ENCODE data around the gene LEMD1. TPM values are rescaled to one million over a fixed set of nuclear protein-coding genes. Genes with fewer than 3 reads are reported as not detected.

LEMD1 gene, protein sequence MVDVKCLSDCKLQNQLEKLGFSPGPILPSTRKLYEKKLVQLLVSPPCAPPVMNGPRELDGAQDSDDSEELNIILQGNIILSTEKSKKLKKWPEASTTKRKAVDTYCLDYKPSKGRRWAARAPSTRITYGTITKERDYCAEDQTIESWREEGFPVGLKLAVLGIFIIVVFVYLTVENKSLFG
- total RNA-seq, result not detected

DNA sequence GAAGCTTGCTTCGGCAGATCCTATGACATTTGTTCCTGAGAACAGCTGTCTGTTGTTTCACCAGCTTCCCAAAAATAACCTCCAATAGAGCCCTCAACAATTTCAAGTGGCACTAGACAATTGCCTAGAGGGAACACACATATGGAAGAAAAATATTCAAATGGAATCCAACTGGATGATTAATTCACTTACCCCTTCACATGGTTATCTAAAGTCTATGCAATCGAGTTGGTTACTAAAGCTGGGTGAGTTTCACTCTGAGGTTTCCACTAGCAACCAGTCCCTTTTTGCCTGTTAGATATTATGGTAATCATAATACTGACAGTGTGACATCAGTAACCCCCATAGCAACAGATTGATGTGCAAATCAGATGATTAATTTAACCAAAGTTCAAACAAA is at the start of gene LEMD1:
Gene LEMD1, minus strand, starts transcription at position 259 of the 400 bp plus-strand sequence. CDS start 1,520 bp downstream, outside the sequence.
- ATAC-seq (no peak), DNase-seq (no peak)
- WGBS, 2 donors, result 54 to 58% methylated on average over 2 of the region's 2 CpGs
- TF ChIP-seq, protein P1, sequence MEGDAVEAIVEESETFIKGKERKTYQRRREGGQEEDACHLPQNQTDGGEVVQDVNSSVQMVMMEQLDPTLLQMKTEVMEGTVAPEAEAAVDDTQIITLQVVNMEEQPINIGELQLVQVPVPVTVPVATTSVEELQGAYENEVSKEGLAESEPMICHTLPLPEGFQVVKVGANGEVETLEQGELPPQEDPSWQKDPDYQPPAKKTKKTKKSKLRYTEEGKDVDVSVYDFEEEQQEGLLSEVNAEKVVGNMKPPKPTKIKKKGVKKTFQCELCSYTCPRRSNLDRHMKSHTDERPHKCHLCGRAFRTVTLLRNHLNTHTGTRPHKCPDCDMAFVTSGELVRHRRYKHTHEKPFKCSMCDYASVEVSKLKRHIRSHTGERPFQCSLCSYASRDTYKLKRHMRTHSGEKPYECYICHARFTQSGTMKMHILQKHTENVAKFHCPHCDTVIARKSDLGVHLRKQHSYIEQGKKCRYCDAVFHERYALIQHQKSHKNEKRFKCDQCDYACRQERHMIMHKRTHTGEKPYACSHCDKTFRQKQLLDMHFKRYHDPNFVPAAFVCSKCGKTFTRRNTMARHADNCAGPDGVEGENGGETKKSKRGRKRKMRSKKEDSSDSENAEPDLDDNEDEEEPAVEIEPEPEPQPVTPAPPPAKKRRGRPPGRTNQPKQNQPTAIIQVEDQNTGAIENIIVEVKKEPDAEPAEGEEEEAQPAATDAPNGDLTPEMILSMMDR (IDR thresholded peaks at IDR 0.05), result no peak
- TF ChIP-seq POLR2A (IDR thresholded peaks at IDR 0.05), result no peak
- Histone ChIP-seq H3K36me3 (replicated peaks in 1 of 2; ENCODE audit: insufficient read depth in 1 of 2, low read depth in 2 of 2) (no peaks in the 10 kb centered on the region), H3K27me3 (no peaks in the 10 kb centered on the region), H3K27ac (no peak within 1 kb of the TSS), H3K4me3 (no peak within 1 kb of the TSS), H3K9me3 (no peaks in the 10 kb centered on the region), H3K4me1 (no peaks in the 10 kb centered on the region)
- intact Hi-C loops (cut with DNase I), result no loop called here

DNA sequence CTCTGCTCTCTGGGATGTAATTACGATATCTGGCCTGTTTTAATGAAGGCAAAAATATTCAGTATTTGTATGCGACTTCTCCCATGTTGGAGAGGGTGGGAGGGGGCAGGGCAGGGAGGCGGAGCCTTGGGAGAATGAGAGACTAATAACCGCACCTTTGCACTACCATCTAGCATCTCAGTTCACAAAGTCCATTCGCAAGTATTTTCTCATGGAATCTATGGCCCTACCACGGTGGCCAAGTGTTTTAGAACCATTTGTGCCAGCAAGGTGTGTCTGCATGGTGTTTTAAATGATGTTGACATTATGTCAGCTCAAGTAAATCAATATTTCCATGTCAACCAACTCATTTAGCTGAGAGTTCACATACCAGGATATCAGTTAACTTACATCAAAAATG is 48.3 kb upstream of the LEMD1 start:
- Histone ChIP-seq H3K4me1 (peaks cover 21% of the 10 kb centered on the region), H3K4me3 (no peak overlapping the region), H3K27me3 (no peaks in the 10 kb centered on the region), H3K9me3 (no peaks in the 10 kb centered on the region), H3K36me3 (replicated peaks in 1 of 2; ENCODE audit: insufficient read depth in 1 of 2, low read depth in 2 of 2) (no peaks in the 10 kb centered on the region), H3K27ac (peak overlapping the region; percentile 55 to 70 (median 59))
- TF ChIP-seq, protein P1 (IDR thresholded peaks at IDR 0.05), result no peak
- ATAC-seq (peak; percentile 72), DNase-seq (peak in 3 of 4 donors; percentile 19 to 38 (median 35))
- 34 to 50% methylated on average over 6 of the region's 6 CpGs for WGBS, 2 donors
- intact Hi-C loops (cut with DNase I), result no loop called here

DNA sequence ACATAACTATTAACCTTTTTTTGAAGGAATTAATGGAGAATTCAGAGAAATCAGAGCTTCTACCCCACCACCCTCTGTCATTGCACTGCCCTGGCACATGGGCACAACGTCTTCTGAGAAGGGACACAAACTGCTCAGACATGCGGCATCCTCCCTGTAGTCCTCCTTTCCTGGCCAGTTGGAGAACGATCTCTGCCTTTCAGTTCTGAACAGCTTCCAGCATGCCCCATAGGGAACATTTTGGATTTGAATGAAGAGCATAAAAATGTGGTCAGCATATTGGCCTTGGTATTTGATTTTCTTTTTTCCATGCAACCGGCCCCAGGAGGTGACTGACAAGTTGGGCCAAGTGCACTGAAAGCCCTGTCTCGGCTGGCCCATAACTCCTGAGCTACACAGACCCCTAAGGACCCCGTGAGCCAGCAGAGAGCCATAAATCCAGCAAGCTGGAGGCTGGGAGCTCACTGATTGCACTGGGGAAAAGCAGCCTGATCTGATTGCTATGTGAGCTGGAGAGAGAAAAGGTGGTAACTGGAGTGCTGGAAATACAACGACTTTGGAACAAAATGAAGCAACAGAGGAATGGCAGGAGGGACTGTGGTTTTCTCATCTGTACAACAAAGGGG is 44.9 kb upstream of the LEMD1 start:
- H3K9me3 ChIP-seq, result no peaks in the 10 kb centered on the region
- DNase-seq, result no peak
- H3K27ac ChIP-seq, result no peak overlapping the region
- H3K27me3 ChIP-seq, result no peaks in the 10 kb centered on the region
- H3K36me3 ChIP-seq (replicated peaks in 1 of 2; ENCODE audit: insufficient read depth in 1 of 2, low read depth in 2 of 2), result no peaks in the 10 kb centered on the region
- intact Hi-C loops (cut with DNase I), result no loop called here
- no peak for TF ChIP-seq POLR2A (IDR thresholded peaks at IDR 0.05)
- TF ChIP-seq, protein P1 (IDR thresholded peaks at IDR 0.05), result no peak
- WGBS, 2 donors, result 52 to 56% methylated on average over 7 of the region's 7 CpGs
- ATAC-seq, result no peak
- peaks cover 21% of the 10 kb centered on the region for H3K4me1 ChIP-seq
- H3K4me3 ChIP-seq, result no peak overlapping the region

DNA sequence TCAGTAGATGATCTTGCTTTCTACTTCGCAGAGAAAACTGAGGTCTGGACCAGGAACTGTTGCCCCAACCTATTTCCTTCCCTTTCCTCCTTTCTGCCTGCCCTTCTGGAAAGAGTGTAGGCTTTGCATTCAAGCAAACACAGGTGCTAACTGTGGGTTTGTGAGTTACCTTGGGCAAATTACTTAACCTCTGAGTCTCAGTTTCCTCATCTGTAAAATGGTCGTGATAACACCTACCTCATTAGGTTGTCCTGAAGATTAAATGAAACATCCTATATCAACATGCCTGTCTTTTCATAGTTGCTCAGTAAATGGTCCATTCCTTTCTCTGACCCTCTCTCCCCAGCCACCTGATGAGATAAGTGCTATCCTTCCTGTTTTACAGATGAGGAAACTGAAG is 43.5 kb upstream of the LEMD1 start:
- no peaks in the 10 kb centered on the region for H3K9me3 ChIP-seq
- TF ChIP-seq, protein P1 (IDR thresholded peaks at IDR 0.05), result no peak
- no peak for TF ChIP-seq POLR2A (IDR thresholded peaks at IDR 0.05)
- H3K36me3 ChIP-seq (replicated peaks in 1 of 2; ENCODE audit: insufficient read depth in 1 of 2, low read depth in 2 of 2), result no peaks in the 10 kb centered on the region
- intact Hi-C loops (cut with DNase I), result no loop called here
- no peaks in the 10 kb centered on the region for H3K27me3 ChIP-seq
- 39 to 75% methylated on average over 2 of the region's 2 CpGs for WGBS, 2 donors
- peaks cover 17% of the 10 kb centered on the region for H3K4me1 ChIP-seq
- no peak for DNase-seq
- H3K4me3 ChIP-seq, result no peak overlapping the region
- no peak overlapping the region for H3K27ac ChIP-seq
- no peak for ATAC-seq
